Measurements from ENCODE around the gene C16orf82. TPM values are rescaled to one million over a fixed set of nuclear protein-coding genes. Genes with fewer than 3 reads are reported as not detected.

Gene C16orf82
- total RNA-seq, 1 experiment from 2014 or later, result not detected

- no peaks in the 10 kb centered on the region for H3K4me1 Mint-ChIP-seq
- no peak overlapping the region for H4K91ac ChIP-seq (ENCODE audit: insufficient read length, low read depth, low read length)
- H2BK12ac ChIP-seq (ENCODE audit: insufficient read length, low read depth, low read length), result no peak overlapping the region
- no peak overlapping the region for H2AFZ ChIP-seq (ENCODE audit: low read length)
- no peaks in the 10 kb centered on the region for H3K4me1 ChIP-seq (ENCODE audit: insufficient read depth, low read length)
- no peak for DNase-seq
- no peak overlapping the region for H2AK5ac ChIP-seq (ENCODE audit: insufficient read length, low read length)
- H3K27me3 Mint-ChIP-seq (ENCODE audit: low read depth), result peaks cover 4% of the 10 kb centered on the region
- TF ChIP-seq, protein P1, sequence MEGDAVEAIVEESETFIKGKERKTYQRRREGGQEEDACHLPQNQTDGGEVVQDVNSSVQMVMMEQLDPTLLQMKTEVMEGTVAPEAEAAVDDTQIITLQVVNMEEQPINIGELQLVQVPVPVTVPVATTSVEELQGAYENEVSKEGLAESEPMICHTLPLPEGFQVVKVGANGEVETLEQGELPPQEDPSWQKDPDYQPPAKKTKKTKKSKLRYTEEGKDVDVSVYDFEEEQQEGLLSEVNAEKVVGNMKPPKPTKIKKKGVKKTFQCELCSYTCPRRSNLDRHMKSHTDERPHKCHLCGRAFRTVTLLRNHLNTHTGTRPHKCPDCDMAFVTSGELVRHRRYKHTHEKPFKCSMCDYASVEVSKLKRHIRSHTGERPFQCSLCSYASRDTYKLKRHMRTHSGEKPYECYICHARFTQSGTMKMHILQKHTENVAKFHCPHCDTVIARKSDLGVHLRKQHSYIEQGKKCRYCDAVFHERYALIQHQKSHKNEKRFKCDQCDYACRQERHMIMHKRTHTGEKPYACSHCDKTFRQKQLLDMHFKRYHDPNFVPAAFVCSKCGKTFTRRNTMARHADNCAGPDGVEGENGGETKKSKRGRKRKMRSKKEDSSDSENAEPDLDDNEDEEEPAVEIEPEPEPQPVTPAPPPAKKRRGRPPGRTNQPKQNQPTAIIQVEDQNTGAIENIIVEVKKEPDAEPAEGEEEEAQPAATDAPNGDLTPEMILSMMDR (conservative IDR thresholded peaks at IDR 0.05), result no peak
- H3K79me1 ChIP-seq (ENCODE audit: insufficient read depth, low read depth, low read length, poor library complexity, severe bottlenecking), result no peaks in the 10 kb centered on the region
- H3K56ac ChIP-seq (ENCODE audit: insufficient read length, low read depth, low read length), result no peak overlapping the region
- no CpG with 5 or more reads among the region's 3 CpGs for WGBS (ENCODE audit: extremely low coverage, insufficient read length, low lambda C conversion rate)
- no peak overlapping the region for H2BK15ac ChIP-seq (ENCODE audit: low read depth, low read length)
- H3K9me3 ChIP-seq (ENCODE audit: control insufficient read depth, low read depth, low read length), result no peaks in the 10 kb centered on the region
- H3K4me2 ChIP-seq (ENCODE audit: insufficient read depth, insufficient read length, low read length), result no peak overlapping the region
- H3K23ac ChIP-seq (ENCODE audit: insufficient read length, low read depth, low read length), result no peak overlapping the region
- no peak overlapping the region for H3K4ac ChIP-seq (ENCODE audit: low read depth, low read length)
- no peak overlapping the region for H3K18ac ChIP-seq (ENCODE audit: insufficient read length, low read depth, low read length)
- H3K79me2 ChIP-seq (ENCODE audit: insufficient read depth, low read length), result no peaks in the 10 kb centered on the region
- H3T11ph ChIP-seq (ENCODE audit: low read length), result no peak overlapping the region
- peaks cover 8 to 11% of the 10 kb centered on the region in 2 experiments; a peak in 4 of 5 replicates for H3K9me3 Mint-ChIP-seq
- no peak overlapping the region for H2BK5ac ChIP-seq (ENCODE audit: insufficient read length, low read length)
- H4K8ac ChIP-seq (replicated peaks; ENCODE audit: insufficient read length, low read depth, low read length), result no peak overlapping the region
- H3K14ac ChIP-seq (ENCODE audit: insufficient read depth, low read length), result no peak overlapping the region
- no peak overlapping the region for H3K27ac Mint-ChIP-seq
- no peak overlapping the region for H3K9ac ChIP-seq (ENCODE audit: extremely low read depth, insufficient read length, low read length)
- H3K27me3 ChIP-seq (ENCODE audit: insufficient read depth, low read length), result no peaks in the 10 kb centered on the region
- H4K20me1 ChIP-seq (ENCODE audit: control insufficient read depth, insufficient read depth, insufficient read length), result no peaks in the 10 kb centered on the region
- H3K36me3 Mint-ChIP-seq (ENCODE audit: insufficient read depth in 1 of 3, low read depth in 3 of 3), result peaks cover 0 to 5% (median 0%) of the 10 kb centered on the region in 3 experiments; a peak in 2 of 7 replicates
- no peak overlapping the region for H3K27ac ChIP-seq (ENCODE audit: insufficient read length, low read depth, low read length)
- H3K4me3 Mint-ChIP-seq, result no peak overlapping the region
- H2BK120ac ChIP-seq (ENCODE audit: low read depth, low read length, poor library complexity, severe bottlenecking), result no peak overlapping the region
- no peak overlapping the region for H4K5ac ChIP-seq (ENCODE audit: insufficient read length, low read depth, low read length)
- no peak overlapping the region for H2BK20ac ChIP-seq (ENCODE audit: low read depth, low read length, poor library complexity, severe bottlenecking)
- H3K23me2 ChIP-seq (ENCODE audit: insufficient read length, low read depth, low read length, poor library complexity, severe bottlenecking), result no peaks in the 10 kb centered on the region
Observed at GRCh38 chr16:27098366-27099049, 31.8 kb downstream of the C16orf82 start.
